Adipocyte (in vitro differentiated cells): ENCODE results near the gene GJB4.
"Not testable (repeated sequence)": the region's sequence is repeated elsewhere in the genome, so short reads cannot be mapped to it uniquely, and the experiment has no call there.

Experiments
- DNase-seq: peaks from one replicate; pipeline ENCODE4 v3.0.0-alpha.2; 2015; ENCODE audit warnings: low read depth
- H3K27me3 ChIP-seq: replicated peaks from 2 replicates; pipeline ENCODE4 v1.7.0; 2013; ENCODE audit warnings: mild to moderate bottlenecking, low read length, moderate library complexity; ENCODE audit not compliant: control insufficient read depth, insufficient read depth
- H3K36me3 ChIP-seq: 2 replicates; pipeline ENCODE4 v1.7.0; 2013; ENCODE audit warnings: low read length, mild to moderate bottlenecking, moderate library complexity; ENCODE audit not compliant: control insufficient read depth, insufficient read depth, severe bottlenecking
- H3K4me1 ChIP-seq: 2 replicates; pipeline ENCODE4 v1.7.0; 2013; ENCODE audit warnings: mild to moderate bottlenecking, low read length, moderate library complexity; ENCODE audit not compliant: control insufficient read depth, insufficient read depth
- H3K4me3 ChIP-seq: 2 replicates; pipeline ENCODE4 v1.7.0; 2013; ENCODE audit warnings: mild to moderate bottlenecking, low read length, moderate library complexity
- H3K9ac ChIP-seq: 2 replicates; pipeline ENCODE4 v1.7.0; 2013; ENCODE audit warnings: mild to moderate bottlenecking, low read length, moderate library complexity
- H3K9me3 ChIP-seq: 2 replicates; pipeline ENCODE4 v1.7.0; 2013; ENCODE audit warnings: mild to moderate bottlenecking, low read length, moderate library complexity; ENCODE audit not compliant: control insufficient read depth

GJB4 gene

GRCh38 chr1:34763142-34763781, 3.7 kb downstream of the GJB4 start:
- no peaks in the 10 kb centered on the region for H3K9me3 ChIP-seq
- no peaks in the 10 kb centered on the region for H3K36me3 ChIP-seq
- no peak for DNase-seq
- peaks cover 9% of the 10 kb centered on the region for H3K27me3 ChIP-seq
- no peak overlapping the region for H3K9ac ChIP-seq
- no peaks in the 10 kb centered on the region for H3K4me1 ChIP-seq
- no peak overlapping the region for H3K4me3 ChIP-seq

- no peak for DNase-seq
- Histone ChIP-seq H3K4me3 (no peak overlapping the region), H3K9me3 (no peaks in the 10 kb centered on the region), H3K27me3 (peaks cover 11% of the 10 kb centered on the region), H3K36me3 (no peaks in the 10 kb centered on the region), H3K4me1 (no peaks in the 10 kb centered on the region), H3K9ac (no peak overlapping the region)
Measured at GRCh38 chr1:34768856-34769255, 9.3 kb downstream of the GJB4 start.

- H3K4me1 ChIP-seq = no peaks in the 10 kb centered on the region
- peaks cover 17% of the 10 kb centered on the region for H3K27me3 ChIP-seq
- no peaks in the 10 kb centered on the region for H3K9me3 ChIP-seq
- no peak for DNase-seq
- no peak overlapping the region for H3K9ac ChIP-seq
- H3K36me3 ChIP-seq = no peaks in the 10 kb centered on the region
- H3K4me3 ChIP-seq = no peak overlapping the region
Measured at GRCh38 chr1:34770891-34771504, 11.5 kb downstream of the GJB4 start.

- H3K27me3 ChIP-seq = peaks cover 23% of the 10 kb centered on the region
- H3K4me1 ChIP-seq = no peaks in the 10 kb centered on the region
- H3K4me3 ChIP-seq = no peak overlapping the region
- H3K9me3 ChIP-seq = no peaks in the 10 kb centered on the region
- no peaks in the 10 kb centered on the region for H3K36me3 ChIP-seq
- DNase-seq = no peak
- no peak overlapping the region for H3K9ac ChIP-seq
Measured at GRCh38 chr1:34771573-34772371, 12.2 kb downstream of the GJB4 start.

- DNase-seq = not testable (repeated sequence)
Measured at GRCh38 chr1:34773114-34773513, 13.6 kb downstream of the GJB4 start.

GRCh38 chr1:34774957-34775356, 15.4 kb downstream of the GJB4 start:
- DNase-seq = no peak
- no peak overlapping the region for H3K9ac ChIP-seq
- H3K27me3 ChIP-seq = peaks cover 49% of the 10 kb centered on the region
- no peak overlapping the region for H3K4me3 ChIP-seq
- no peaks in the 10 kb centered on the region for H3K36me3 ChIP-seq
- no peaks in the 10 kb centered on the region for H3K9me3 ChIP-seq
- no peaks in the 10 kb centered on the region for H3K4me1 ChIP-seq

More at GRCh38 chr1:34773114-34773513, 13.6 kb downstream of the GJB4 start:
- not testable (repeated sequence) for H3K36me3 ChIP-seq, H3K9me3 ChIP-seq, H3K4me1 ChIP-seq, H3K4me3 ChIP-seq, H3K9ac ChIP-seq
- H3K27me3 ChIP-seq = peaks cover 37% of the 10 kb centered on the region

- DNase-seq = no peak
- no peak overlapping the region for H3K4me3 ChIP-seq
Measured at GRCh38 chr1:34776911-34777310, 17.4 kb downstream of the GJB4 start.

GRCh38 chr1:34777519-34778321, 18.2 kb downstream of the GJB4 start:
- Histone ChIP-seq H3K9ac (no peak overlapping the region), H3K36me3 (no peaks in the 10 kb centered on the region), H3K9me3 (no peaks in the 10 kb centered on the region), H3K4me3 (no peak overlapping the region), H3K4me1 (peaks cover 6% of the 10 kb centered on the region), H3K27me3 (peaks cover 67% of the 10 kb centered on the region)
- no peak for DNase-seq

More at GRCh38 chr1:34776911-34777310, 17.4 kb downstream of the GJB4 start:
- Histone ChIP-seq H3K9me3 (no peaks in the 10 kb centered on the region), H3K4me1 (peaks cover 6% of the 10 kb centered on the region), H3K36me3 (no peaks in the 10 kb centered on the region), H3K9ac (no peak overlapping the region), H3K27me3 (peaks cover 64% of the 10 kb centered on the region)

- no peak overlapping the region for H3K4me3 ChIP-seq
- no peak for DNase-seq
- H3K27me3 ChIP-seq = peaks cover 64% of the 10 kb centered on the region
- peaks cover 6% of the 10 kb centered on the region for H3K4me1 ChIP-seq
- no peaks in the 10 kb centered on the region for H3K9me3 ChIP-seq
- no peaks in the 10 kb centered on the region for H3K36me3 ChIP-seq
- no peak overlapping the region for H3K9ac ChIP-seq
Measured at GRCh38 chr1:34778381-34778780, 18.8 kb downstream of the GJB4 start.

- H3K9ac ChIP-seq = no peak overlapping the region
- no peak for DNase-seq
- H3K9me3 ChIP-seq = no peaks in the 10 kb centered on the region
- peaks cover 63% of the 10 kb centered on the region for H3K27me3 ChIP-seq
- H3K4me3 ChIP-seq = no peak overlapping the region
- H3K36me3 ChIP-seq = no peaks in the 10 kb centered on the region
- peaks cover 6% of the 10 kb centered on the region for H3K4me1 ChIP-seq
Measured at GRCh38 chr1:34779005-34779404, 19.5 kb downstream of the GJB4 start.

- H3K9ac ChIP-seq = no peak overlapping the region
- H3K4me1 ChIP-seq = peaks cover 6% of the 10 kb centered on the region
- DNase-seq = no peak
- H3K36me3 ChIP-seq = no peaks in the 10 kb centered on the region
- no peak overlapping the region for H3K4me3 ChIP-seq
- H3K27me3 ChIP-seq = peaks cover 58% of the 10 kb centered on the region
- no peaks in the 10 kb centered on the region for H3K9me3 ChIP-seq
Measured at GRCh38 chr1:34779526-34779925, 20.0 kb downstream of the GJB4 start.
